ENCODE results near the gene NHEJ1. TPM values are rescaled to one million over a fixed set of nuclear protein-coding genes. Genes with fewer than 3 reads are reported as not detected.
A peak's percentile ranks its signal among the peaks of the same experiment; 100 is the strongest.

The NHEJ1 gene
- total and polyA plus RNA-seq, 2 of the 13 experiments (the other 11 are each of a cell fraction or from before 2014, with no cell fraction given) = 30.0 to 30.7 TPM

DNA sequence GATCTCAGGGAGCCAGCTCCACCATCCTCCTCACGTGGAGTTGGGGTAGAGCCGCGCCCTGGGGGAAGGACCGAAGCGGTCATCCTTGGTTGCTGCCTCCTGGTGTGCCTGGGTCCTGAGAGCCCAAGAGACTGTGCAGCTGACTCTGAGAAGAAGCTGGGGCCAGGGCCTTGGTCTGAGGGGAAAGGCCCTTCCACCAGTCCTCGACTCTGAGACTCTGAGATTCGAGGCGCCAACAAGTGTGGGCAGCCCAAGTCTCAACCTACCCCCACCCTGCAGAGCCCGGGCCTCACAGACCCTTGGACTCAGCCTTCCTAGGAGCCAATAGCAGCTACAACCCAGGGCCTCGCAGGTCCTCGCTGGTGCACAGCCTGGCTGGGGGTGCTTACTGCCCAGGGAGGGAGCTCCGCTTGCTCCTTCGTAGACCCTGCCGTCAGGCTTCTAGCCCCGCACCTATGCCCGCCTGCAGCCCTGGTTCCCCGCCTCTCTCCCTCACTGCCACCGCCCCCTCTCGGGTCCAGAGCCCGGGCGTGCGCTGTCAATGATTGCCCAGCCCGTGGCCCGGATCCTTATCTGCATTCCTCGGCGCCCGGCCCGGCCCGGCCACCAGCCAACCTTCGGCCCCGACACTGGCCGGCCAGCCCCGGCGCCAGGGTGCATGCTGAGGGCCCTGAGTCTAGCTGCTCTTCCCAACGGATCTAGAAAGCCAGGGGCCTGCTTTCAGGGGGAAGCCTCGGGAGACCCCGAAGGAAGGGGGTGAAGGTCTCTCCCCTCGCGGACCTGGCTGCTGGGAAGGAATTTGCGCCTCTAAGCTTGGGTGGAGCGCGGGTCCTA lies 101.9 kb downstream of the NHEJ1 start (continued):
- TF ChIP-seq PHF8 (CRISPR knock-in tag; IDR thresholded peaks at IDR 0.05) = peak; percentile 59; the same call in 1 of the 2 replicates
- TF ChIP-seq ZNF644 (CRISPR knock-in tag; IDR thresholded peaks at IDR 0.05; ENCODE audit: low read depth) = peak; percentile 49; the same call in 1 of the 2 replicates
- peak; percentile 51 for TF ChIP-seq MYC (CRISPR knock-in tag; IDR thresholded peaks at IDR 0.05; ENCODE audit: borderline replicate concordance)
- no peak for TF ChIP-seq SRSF4 (IDR thresholded peaks at IDR 0.05; ENCODE audit: low read depth, low read length, poor library complexity, severe bottlenecking)
- TF ChIP-seq ZBTB4 (CRISPR knock-in tag; IDR thresholded peaks at IDR 0.05; ENCODE audit: borderline replicate concordance) = no peak
- TF ChIP-seq PRMT3 (CRISPR knock-in tag; IDR thresholded peaks at IDR 0.05; ENCODE audit: borderline replicate concordance, low read depth) = 0 out of 2 replicates have a peak, but pooled peaks have one; percentile 22
- TF ChIP-seq SIN3A (IDR thresholded peaks at IDR 0.05; ENCODE audit: borderline replicate concordance, low read depth, low read length) = peak; percentile 42; the same call in 1 of the 2 replicates
- TF ChIP-seq CHD2 (IDR thresholded peaks at IDR 0.05; ENCODE audit: low read depth, low read length) = no peak
- TF ChIP-seq BCL3 (CRISPR knock-in tag; IDR thresholded peaks at IDR 0.05) = peak; percentile 31; the same call in 1 of the 2 replicates
- peak; percentile 94 for TF ChIP-seq PHF21A (CRISPR knock-in tag; IDR thresholded peaks at IDR 0.05)
- 0 out of 2 replicates have a peak, but pooled peaks have one; percentile 51 for TF ChIP-seq ZNF160 (CRISPR knock-in tag; IDR thresholded peaks at IDR 0.05)
- 0 out of 2 replicates have a peak, but pooled peaks have one; percentile 38 for TF ChIP-seq NCOA2 (CRISPR knock-in tag; IDR thresholded peaks at IDR 0.05)
- no peak; the same call in none of the 2 replicates for TF ChIP-seq GATAD1 (CRISPR knock-in tag; IDR thresholded peaks at IDR 0.05)
- 0 out of 2 replicates have a peak, but pooled peaks have one; percentile 24 for TF ChIP-seq THAP11 (CRISPR knock-in tag; IDR thresholded peaks at IDR 0.05)
- peak; percentile 86; the same call in 1 of the 2 replicates for TF ChIP-seq MEIS2 (CRISPR knock-in tag; IDR thresholded peaks at IDR 0.05)
- TF ChIP-seq, protein P1, sequence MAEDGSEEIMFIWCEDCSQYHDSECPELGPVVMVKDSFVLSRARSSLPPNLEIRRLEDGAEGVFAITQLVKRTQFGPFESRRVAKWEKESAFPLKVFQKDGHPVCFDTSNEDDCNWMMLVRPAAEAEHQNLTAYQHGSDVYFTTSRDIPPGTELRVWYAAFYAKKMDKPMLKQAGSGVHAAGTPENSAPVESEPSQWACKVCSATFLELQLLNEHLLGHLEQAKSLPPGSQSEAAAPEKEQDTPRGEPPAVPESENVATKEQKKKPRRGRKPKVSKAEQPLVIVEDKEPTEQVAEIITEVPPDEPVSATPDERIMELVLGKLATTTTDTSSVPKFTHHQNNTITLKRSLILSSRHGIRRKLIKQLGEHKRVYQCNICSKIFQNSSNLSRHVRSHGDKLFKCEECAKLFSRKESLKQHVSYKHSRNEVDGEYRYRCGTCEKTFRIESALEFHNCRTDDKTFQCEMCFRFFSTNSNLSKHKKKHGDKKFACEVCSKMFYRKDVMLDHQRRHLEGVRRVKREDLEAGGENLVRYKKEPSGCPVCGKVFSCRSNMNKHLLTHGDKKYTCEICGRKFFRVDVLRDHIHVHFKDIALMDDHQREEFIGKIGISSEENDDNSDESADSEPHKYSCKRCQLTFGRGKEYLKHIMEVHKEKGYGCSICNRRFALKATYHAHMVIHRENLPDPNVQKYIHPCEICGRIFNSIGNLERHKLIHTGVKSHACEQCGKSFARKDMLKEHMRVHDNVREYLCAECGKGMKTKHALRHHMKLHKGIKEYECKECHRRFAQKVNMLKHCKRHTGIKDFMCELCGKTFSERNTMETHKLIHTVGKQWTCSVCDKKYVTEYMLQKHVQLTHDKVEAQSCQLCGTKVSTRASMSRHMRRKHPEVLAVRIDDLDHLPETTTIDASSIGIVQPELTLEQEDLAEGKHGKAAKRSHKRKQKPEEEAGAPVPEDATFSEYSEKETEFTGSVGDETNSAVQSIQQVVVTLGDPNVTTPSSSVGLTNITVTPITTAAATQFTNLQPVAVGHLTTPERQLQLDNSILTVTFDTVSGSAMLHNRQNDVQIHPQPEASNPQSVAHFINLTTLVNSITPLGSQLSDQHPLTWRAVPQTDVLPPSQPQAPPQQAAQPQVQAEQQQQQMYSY (CRISPR knock-in tag; IDR thresholded peaks at IDR 0.05) = 0 out of 2 replicates have a peak, but pooled peaks have one; percentile 70
- no peak for TF ChIP-seq ZNF367 (CRISPR knock-in tag; IDR thresholded peaks at IDR 0.05; ENCODE audit: borderline replicate concordance)
- peak; percentile 53 for TF ChIP-seq ZNF781 (CRISPR knock-in tag; IDR thresholded peaks at IDR 0.05; ENCODE audit: borderline replicate concordance, not compliant biosample characterization)
- TF ChIP-seq RFX3 (CRISPR knock-in tag; IDR thresholded peaks at IDR 0.05) = no peak
- no peak for TF ChIP-seq ZNF546 (CRISPR knock-in tag; conservative IDR thresholded peaks at IDR 0.05)
- peak; percentile 75; the same call in 1 of the 2 replicates for TF ChIP-seq TARDBP (CRISPR knock-in tag; IDR thresholded peaks at IDR 0.05)

All from HepG2 (cell line).